Measurements from ENCODE around the gene APOL3.
A peak's percentile ranks its signal among the peaks of the same experiment; 100 is the strongest.
"Not testable (repeated sequence)": the region's sequence is repeated elsewhere in the genome, so short reads cannot be mapped to it uniquely, and the experiment has no call there.

The APOL3 gene

DNA sequence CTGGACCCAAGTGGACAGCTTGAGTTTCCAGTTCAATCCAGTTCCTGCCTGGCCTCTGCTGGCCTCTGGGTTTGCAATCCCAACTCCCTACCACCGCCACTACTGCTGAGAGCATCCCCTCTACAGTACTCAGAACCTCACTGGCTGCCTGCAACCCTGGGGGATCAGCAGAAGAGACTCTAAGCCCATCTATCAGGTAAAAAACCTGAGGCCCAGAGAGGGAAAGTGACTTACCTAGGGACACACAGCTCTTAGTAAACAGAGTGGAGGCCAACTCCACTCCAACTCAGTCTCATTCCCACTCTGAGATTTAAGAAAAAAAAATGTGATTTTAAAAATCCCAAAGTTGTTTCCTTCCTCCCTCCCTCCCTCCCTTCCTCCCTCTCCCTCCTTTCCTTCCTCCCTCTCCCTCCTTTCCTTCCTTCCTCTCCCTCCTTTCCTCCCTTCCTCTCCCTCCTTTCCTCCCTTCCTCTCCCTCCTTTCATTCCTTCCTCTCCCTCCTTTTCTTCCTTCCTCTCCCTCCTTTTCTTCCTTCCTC, 34.5 kb downstream of the APOL3 start:
- peaks cover 4% of the 10 kb centered on the region for H3K4me1 ChIP-seq (ENCODE audit: insufficient read depth, low read length)
- H3K4me3 ChIP-seq (ENCODE audit: low read depth in 1 of 2, low read length in 2 of 2) = no peak overlapping the region
- no peak overlapping the region for H3K27ac ChIP-seq (ENCODE audit: low read depth, low read length)
- no peaks in the 10 kb centered on the region for H3K36me3 ChIP-seq (ENCODE audit: insufficient read depth, low read length)
- H3K9ac ChIP-seq (ENCODE audit: low read length) = no peak overlapping the region
- no peaks in the 10 kb centered on the region for H3K27me3 ChIP-seq (ENCODE audit: control insufficient read depth in 1 of 2, insufficient read depth in 2 of 2, low read length in 2 of 2)
- H3K9me3 ChIP-seq (ENCODE audit: low read length) = no peaks in the 10 kb centered on the region

DNA sequence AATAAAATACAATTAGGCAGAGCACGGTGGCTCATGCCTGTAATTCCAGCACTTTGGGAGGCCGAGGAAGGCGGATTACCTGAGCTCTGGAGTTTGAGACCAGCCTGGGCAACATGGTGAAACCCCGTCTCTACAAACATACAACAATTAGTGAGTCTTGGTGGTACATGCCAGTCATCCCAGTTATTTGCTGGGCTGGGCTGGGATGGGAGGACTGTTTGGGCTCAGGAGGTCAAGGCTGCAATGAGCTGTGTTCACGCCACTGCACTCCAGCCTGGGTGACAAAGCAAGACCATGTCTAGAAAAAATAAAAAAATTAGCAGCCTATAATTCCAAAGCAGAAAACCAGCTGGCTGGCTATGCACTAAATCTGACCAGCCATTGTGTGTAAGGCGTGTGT, 35.1 kb downstream of the APOL3 start:
- Histone ChIP-seq H3K9me3 (ENCODE audit: low read length) (no peaks in the 10 kb centered on the region), H3K9ac (ENCODE audit: low read length) (no peak overlapping the region), H3K27ac (ENCODE audit: low read depth, low read length) (no peak overlapping the region), H3K27me3 (ENCODE audit: control insufficient read depth in 1 of 2, insufficient read depth in 2 of 2, low read length in 2 of 2) (no peaks in the 10 kb centered on the region), H3K36me3 (ENCODE audit: insufficient read depth, low read length) (no peaks in the 10 kb centered on the region), H3K4me3 (ENCODE audit: low read depth in 1 of 2, low read length in 2 of 2) (no peak overlapping the region), H3K4me1 (ENCODE audit: insufficient read depth, low read length) (peaks cover 4% of the 10 kb centered on the region)

DNA sequence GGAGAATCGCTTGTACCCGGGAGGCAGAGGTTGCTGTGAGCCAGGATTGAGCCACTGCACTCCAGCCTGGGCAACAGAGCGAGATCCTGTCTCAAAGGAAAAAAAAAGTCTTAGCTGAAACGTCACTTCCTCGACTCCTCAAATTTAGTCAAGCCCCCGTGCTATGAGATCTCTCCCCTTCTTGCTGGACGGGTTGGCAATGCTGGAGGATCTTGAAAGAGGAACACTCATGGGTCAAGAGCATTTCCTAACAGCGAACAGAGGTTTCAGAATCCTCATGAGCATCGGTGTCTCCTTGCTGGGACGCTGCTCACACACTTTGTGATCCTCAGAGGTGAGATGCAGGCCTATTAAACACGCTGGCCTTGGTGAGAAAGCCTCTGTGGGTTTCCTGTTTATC, 35.9 kb downstream of the APOL3 start:
- no peak overlapping the region for H3K4me3 ChIP-seq (ENCODE audit: low read depth in 1 of 2, low read length in 2 of 2)
- H3K27me3 ChIP-seq (ENCODE audit: control insufficient read depth in 1 of 2, insufficient read depth in 2 of 2, low read length in 2 of 2) = no peaks in the 10 kb centered on the region
- H3K9me3 ChIP-seq (ENCODE audit: low read length) = no peaks in the 10 kb centered on the region
- H3K27ac ChIP-seq (ENCODE audit: low read depth, low read length) = no peak overlapping the region
- H3K36me3 ChIP-seq (ENCODE audit: insufficient read depth, low read length) = no peaks in the 10 kb centered on the region
- no peak overlapping the region for H3K9ac ChIP-seq (ENCODE audit: low read length)
- peaks cover 4% of the 10 kb centered on the region for H3K4me1 ChIP-seq (ENCODE audit: insufficient read depth, low read length)

DNA sequence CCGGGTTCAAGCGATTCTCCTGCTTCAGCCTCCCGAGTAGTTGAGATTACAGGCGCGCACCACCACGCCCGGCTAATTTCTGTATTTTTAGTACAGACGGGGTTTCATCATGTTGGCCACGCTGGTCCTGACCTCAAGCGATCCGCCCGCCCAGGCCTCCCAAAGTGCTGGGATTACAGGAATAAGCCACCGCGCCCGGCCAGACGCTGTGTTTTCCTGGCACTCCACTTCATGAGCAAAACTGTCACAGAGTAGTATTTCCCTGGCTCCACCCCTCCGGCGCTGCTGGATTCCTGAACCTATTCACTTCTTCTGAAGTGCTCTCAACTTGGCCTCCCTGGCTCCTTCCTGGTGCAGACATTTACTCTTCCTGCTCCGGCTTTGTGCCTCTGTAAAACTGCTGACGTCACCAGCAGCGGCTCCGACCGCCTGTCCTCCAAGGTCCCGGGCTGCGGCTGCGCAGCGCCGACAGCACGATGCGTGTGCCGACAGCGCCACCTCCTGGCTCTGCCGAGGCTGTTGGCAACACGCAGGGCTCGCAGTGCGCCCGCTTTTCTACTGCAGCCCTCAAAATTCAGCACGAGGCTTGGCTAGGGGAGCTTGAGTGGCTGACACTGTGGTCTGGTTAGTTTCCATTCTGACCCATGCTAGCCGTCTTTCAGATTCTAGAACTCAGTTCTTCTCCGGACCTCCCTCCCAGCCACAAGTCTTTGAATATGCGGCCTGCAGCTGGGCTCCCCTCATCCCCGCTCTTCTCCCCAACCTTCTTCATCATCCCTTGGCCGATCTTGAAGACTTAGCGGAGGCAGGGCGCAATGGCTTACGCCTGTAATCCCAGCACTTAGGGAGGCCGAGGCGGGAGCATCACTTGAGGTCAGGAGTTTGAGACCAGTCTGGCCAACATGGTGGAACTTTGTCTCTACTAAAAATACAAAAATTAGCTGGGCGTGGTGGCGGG, 36.6 kb downstream of the APOL3 start:
- no peaks in the 10 kb centered on the region for H3K9me3 ChIP-seq (ENCODE audit: low read length)
- H3K27me3 ChIP-seq (ENCODE audit: control insufficient read depth in 1 of 2, insufficient read depth in 2 of 2, low read length in 2 of 2) = no peaks in the 10 kb centered on the region
- H3K4me1 ChIP-seq (ENCODE audit: insufficient read depth, low read length) = peaks cover 4% of the 10 kb centered on the region
- H3K9ac ChIP-seq (ENCODE audit: low read length) = peak overlapping the region; percentile 25
- peak overlapping the region in 1 of 2 donors; percentile 23 for H3K4me3 ChIP-seq (ENCODE audit: low read depth in 1 of 2, low read length in 2 of 2)
- no peaks in the 10 kb centered on the region for H3K36me3 ChIP-seq (ENCODE audit: insufficient read depth, low read length)
- peak overlapping the region; percentile 65 for H3K27ac ChIP-seq (ENCODE audit: low read depth, low read length)

DNA sequence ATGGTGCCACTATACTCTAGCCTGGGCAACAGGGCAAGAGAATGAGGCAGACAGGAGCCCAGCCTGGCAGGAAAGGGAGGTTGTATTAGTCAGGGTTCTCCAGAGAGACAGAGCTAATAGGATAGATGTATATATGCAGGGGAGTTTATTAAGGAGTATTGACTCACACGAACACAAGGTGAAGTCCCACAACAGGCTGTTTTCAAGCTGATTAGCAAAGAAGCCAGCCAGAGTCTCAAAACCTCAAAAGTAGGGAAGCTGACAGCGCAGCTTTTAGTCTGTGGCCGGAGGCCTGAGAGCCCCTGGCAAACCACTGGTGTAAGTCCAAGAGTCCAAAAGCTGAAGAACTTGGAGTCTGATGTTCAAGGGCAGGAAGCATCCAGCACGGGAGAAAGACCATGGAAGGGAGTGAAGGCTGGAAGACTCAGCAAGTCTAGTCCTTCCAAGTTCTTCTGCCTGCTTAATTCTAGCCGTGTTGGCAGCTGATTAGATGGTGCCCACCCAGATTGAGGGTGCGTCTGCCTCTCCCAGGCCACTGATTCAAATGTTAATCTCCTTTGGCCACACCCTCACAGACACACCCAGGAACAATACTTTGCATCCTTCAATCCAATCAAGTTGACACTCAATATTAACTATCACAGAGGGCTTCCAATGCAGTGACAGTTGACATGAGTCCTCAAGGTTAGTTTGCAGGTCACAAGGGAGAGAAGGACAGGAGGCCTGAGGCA, 39.8 kb downstream of the APOL3 start:
- not testable (repeated sequence) for H3K27ac ChIP-seq (ENCODE audit: low read depth, low read length); H3K4me3 ChIP-seq (ENCODE audit: low read depth in 1 of 2, low read length in 2 of 2); H3K9me3 ChIP-seq (ENCODE audit: low read length); H3K9ac ChIP-seq (ENCODE audit: low read length); H3K27me3 ChIP-seq (ENCODE audit: control insufficient read depth in 1 of 2, insufficient read depth in 2 of 2, low read length in 2 of 2); H3K36me3 ChIP-seq (ENCODE audit: insufficient read depth, low read length); H3K4me1 ChIP-seq (ENCODE audit: insufficient read depth, low read length)

DNA sequence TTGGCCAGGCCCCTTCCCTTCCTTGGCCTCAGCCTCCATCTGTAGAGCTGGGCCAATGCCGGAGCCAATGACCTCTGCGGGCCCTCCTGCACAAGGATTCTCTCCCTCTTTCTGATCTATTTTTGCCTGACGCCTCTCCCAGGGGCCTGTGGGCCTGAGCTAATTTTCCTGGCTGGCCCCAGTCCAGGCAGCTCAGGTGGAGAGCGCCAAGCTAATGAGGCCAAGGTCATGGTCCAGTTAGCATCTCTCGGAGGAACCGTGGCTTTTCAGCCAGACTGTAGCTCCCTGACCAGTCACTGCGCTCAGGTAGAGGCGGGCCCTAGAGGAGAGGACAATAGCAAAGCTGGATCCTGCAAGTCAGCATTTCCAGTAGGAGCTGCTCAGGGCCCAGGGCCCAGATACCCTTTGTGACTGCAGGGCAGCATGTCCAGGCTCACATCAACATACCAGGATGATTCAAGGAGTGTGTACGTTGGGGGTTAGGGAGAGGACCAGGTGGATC, 43.5 kb downstream of the APOL3 start:
- no peaks in the 10 kb centered on the region for H3K9me3 ChIP-seq (ENCODE audit: low read length)
- H3K4me3 ChIP-seq (ENCODE audit: low read depth in 1 of 2, low read length in 2 of 2) = no peak overlapping the region
- no peak overlapping the region for H3K9ac ChIP-seq (ENCODE audit: low read length)
- H3K27ac ChIP-seq (ENCODE audit: low read depth, low read length) = no peak overlapping the region
- no peaks in the 10 kb centered on the region for H3K4me1 ChIP-seq (ENCODE audit: insufficient read depth, low read length)
- no peaks in the 10 kb centered on the region for H3K36me3 ChIP-seq (ENCODE audit: insufficient read depth, low read length)
- H3K27me3 ChIP-seq (ENCODE audit: control insufficient read depth in 1 of 2, insufficient read depth in 2 of 2, low read length in 2 of 2) = no peaks in the 10 kb centered on the region

DNA sequence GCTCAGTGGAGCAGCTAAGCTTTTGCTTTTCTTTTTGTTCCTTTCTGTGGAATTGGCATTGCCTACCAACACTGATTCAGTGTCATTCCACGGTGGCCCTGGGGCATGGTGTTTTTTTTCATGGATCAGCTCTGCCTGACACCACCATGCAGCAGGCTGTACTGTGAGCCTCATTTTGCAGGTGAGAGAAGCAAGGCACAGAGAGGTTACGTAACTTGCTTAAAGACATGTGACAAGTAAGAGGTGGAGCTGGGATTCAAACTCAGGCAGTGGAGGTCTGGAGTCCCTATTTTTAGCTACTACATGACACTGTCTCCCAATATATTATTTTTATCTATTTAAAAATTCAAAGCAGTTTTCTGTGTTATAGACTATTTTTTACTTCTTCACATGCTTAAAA, 44.4 kb downstream of the APOL3 start:
- Histone ChIP-seq H3K9me3 (ENCODE audit: low read length) (no peaks in the 10 kb centered on the region), H3K27ac (ENCODE audit: low read depth, low read length) (no peak overlapping the region), H3K27me3 (ENCODE audit: control insufficient read depth in 1 of 2, insufficient read depth in 2 of 2, low read length in 2 of 2) (no peaks in the 10 kb centered on the region), H3K9ac (ENCODE audit: low read length) (no peak overlapping the region), H3K36me3 (ENCODE audit: insufficient read depth, low read length) (no peaks in the 10 kb centered on the region), H3K4me3 (ENCODE audit: low read depth in 1 of 2, low read length in 2 of 2) (no peak overlapping the region), H3K4me1 (ENCODE audit: insufficient read depth, low read length) (no peaks in the 10 kb centered on the region)

DNA sequence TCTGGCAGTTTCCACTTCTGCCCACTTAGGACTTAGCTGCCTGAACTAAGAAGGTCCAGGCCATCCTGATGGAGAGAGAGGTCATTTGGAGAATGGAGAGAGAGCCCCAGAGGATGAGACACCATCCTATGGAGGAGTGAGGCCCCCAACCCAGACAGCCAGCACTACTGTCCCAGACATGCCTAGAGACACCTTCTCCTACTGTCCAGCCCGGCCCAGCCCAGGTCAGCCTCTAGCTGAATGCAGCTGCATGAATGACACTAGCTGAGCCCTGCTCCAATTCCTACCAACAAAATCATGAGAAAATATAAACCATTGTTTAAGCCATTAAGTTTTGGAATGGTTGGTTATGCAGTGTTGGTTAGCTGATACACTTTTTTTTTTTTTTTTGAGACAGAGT, 47.4 kb downstream of the APOL3 start:
- H3K27me3 ChIP-seq (ENCODE audit: control insufficient read depth in 1 of 2, insufficient read depth in 2 of 2, low read length in 2 of 2) = no peaks in the 10 kb centered on the region
- no peak overlapping the region for H3K4me3 ChIP-seq (ENCODE audit: low read depth in 1 of 2, low read length in 2 of 2)
- H3K27ac ChIP-seq (ENCODE audit: low read depth, low read length) = no peak overlapping the region
- H3K9ac ChIP-seq (ENCODE audit: low read length) = no peak overlapping the region
- no peaks in the 10 kb centered on the region for H3K36me3 ChIP-seq (ENCODE audit: insufficient read depth, low read length)
- no peaks in the 10 kb centered on the region for H3K9me3 ChIP-seq (ENCODE audit: low read length)
- no peaks in the 10 kb centered on the region for H3K4me1 ChIP-seq (ENCODE audit: insufficient read depth, low read length)

DNA sequence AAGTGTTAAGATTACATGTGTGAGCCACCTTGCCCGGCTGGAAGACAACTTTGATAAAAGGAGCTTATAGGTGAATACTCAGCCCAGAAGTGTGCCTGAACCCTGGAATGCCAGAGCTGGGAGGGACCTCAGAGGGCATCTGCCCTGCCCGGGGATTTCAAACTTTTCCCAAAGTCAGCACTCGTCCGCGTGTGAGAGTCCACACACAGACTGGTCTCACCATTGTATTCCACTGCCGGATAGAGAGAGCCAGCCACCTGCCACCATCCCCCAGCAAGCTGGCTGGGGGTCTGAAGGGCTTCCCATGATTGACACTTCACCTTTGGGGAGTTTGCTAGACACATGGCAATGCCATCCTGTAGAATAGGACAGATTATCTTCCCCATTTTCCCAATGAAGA, 49.2 kb downstream of the APOL3 start:
- Histone ChIP-seq H3K4me3 (ENCODE audit: low read depth in 1 of 2, low read length in 2 of 2) (no peak overlapping the region), H3K27ac (ENCODE audit: low read depth, low read length) (no peak overlapping the region), H3K36me3 (ENCODE audit: insufficient read depth, low read length) (no peaks in the 10 kb centered on the region), H3K9me3 (ENCODE audit: low read length) (no peaks in the 10 kb centered on the region), H3K4me1 (ENCODE audit: insufficient read depth, low read length) (no peaks in the 10 kb centered on the region), H3K27me3 (ENCODE audit: control insufficient read depth in 1 of 2, insufficient read depth in 2 of 2, low read length in 2 of 2) (no peaks in the 10 kb centered on the region), H3K9ac (ENCODE audit: low read length) (no peak overlapping the region)

DNA sequence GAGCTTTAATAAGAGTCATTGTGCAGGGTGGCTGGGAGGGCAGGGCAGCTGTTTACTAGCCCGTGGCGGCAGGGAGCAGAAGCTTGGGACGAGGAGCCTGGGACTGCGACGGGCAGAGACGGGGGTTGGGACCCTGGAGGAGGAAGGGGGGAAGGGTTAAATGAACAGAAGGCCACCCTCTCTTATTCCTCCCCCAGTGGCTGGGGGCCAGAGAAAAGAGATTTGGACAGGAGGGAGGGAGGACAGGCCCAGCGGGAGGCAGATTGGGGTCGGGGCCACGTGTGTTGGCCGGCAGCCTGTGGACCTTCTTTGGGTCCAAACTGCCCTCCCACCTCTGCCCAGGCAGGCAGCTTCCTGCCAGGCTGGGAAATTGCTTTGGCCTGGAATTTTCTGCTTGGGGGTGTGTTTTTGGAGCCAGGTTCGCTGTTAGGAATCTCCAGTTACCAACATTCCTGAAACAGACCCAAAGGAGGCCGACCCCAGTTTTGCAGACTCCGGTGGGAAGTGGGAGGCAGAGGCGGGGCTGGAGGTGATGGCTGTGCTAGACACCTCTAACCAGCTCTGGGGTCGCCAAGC, 50.2 kb downstream of the APOL3 start:
- Histone ChIP-seq H3K27me3 (ENCODE audit: control insufficient read depth in 1 of 2, insufficient read depth in 2 of 2, low read length in 2 of 2) (no peaks in the 10 kb centered on the region), H3K27ac (ENCODE audit: low read depth, low read length) (no peak overlapping the region), H3K4me3 (ENCODE audit: low read depth in 1 of 2, low read length in 2 of 2) (no peak overlapping the region), H3K9me3 (ENCODE audit: low read length) (no peaks in the 10 kb centered on the region), H3K36me3 (ENCODE audit: insufficient read depth, low read length) (no peaks in the 10 kb centered on the region), H3K4me1 (ENCODE audit: insufficient read depth, low read length) (no peaks in the 10 kb centered on the region), H3K9ac (ENCODE audit: low read length) (no peak overlapping the region)

DNA sequence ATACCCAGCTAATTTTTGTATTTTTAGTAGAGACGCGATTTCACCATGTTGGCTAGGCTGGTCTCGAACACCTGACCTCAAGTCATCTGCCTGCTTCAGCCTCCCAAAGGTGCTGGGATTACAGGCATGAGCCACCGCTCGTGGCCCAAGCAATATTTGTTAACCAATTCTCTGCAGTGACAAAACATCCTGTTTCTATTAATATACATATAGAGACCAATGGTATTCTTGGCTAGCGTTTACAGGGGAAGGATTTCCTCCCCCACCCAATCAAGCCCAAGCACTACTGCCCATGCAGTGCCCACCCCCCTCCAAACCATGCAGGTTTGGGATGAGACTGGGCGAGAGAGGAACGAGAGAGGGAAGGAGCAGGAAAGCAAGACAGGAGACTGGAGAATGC, 53.1 kb downstream of the APOL3 start:
- Histone ChIP-seq H3K9ac (ENCODE audit: low read length) (no peak overlapping the region), H3K4me3 (ENCODE audit: low read depth in 1 of 2, low read length in 2 of 2) (no peak overlapping the region), H3K27ac (ENCODE audit: low read depth, low read length) (no peak overlapping the region)

More for the DNA sequence above, 53.1 kb downstream of the APOL3 start:
- Histone ChIP-seq H3K36me3 (ENCODE audit: insufficient read depth, low read length) (no peaks in the 10 kb centered on the region), H3K27me3 (ENCODE audit: control insufficient read depth in 1 of 2, insufficient read depth in 2 of 2, low read length in 2 of 2) (no peaks in the 10 kb centered on the region), H3K9me3 (ENCODE audit: low read length) (no peaks in the 10 kb centered on the region), H3K4me1 (ENCODE audit: insufficient read depth, low read length) (no peaks in the 10 kb centered on the region)
